DMS153 treated with DMSO at 0.1 percent for 48 hours (cell line): Measurements from ENCODE around the gene MYO6.

ENCODE experiments used
- DNase-seq: peaks from one replicate; lab custom pipeline; 2025; ENCODE audit not compliant: unreplicated experiment; lab: John Stamatoyannopoulos, UW

The MYO6 gene

GRCh38 chr6:75762063-75762462 lies 13.0 kb downstream of the MYO6 start:
- no peak for DNase-seq

DNA sequence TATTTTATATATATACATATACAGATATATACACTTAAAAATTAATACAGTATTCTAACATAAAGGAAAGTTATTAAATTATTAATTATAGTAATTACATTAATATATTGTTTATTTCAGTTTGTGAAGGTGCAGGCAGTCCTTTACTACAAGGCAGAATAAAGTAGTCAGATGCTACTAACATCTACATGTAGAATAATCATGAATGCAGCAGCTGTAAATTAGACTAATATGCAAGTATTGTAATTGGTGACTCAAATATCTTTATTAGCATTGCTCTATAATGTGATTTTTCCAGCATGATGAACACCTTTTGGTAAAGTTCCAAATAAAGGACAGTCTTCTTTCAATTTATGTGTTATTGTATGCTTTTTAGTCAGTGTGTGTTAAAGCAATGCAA lies 17.3 kb downstream of the MYO6 start:
- DNase-seq = no peak

DNA sequence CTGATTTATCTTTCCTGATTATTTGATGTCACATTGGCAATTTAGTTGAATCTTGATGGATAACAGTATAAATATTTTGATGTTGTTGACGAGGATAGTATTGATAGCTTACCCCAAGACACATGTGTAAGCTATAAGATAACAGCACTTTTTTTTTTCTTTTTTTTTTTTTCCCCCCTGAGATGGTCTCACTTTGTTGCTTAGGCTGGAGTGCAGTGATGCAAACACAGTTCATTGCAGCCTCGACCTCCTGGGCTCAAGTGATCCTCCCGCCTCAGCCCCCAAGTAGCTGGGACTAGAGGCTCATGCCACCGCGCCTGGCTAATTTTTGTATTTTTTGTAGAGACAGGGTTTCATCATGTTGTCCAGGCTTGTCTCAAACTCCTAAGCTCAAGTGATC lies 21.8 kb downstream of the MYO6 start:
- DNase-seq = no peak

- DNase-seq = peak; percentile 10
These were observed 26.2 kb downstream of the MYO6 start for GRCh38 chr6:75775219-75775618.

DNA sequence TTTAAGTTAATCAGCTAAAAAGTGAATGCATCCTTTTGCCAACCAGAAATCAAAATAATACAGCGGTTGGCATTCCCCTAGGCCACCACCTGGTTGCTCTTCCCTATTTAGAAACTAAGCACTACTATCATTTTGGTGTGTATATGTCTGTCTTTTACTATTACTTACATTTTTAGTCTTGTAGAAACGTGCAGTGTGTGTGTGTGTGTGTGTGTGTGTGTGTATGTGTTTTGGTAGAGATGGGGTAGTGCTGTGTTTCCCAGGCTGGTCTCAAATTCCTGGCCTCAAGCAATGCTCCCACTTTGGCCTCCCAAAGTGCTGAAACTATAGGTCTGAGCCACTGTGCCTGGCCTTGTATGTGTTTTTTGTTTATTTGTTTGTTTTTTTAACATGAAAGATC lies 27.4 kb downstream of the MYO6 start:
- no peak for DNase-seq

DNA sequence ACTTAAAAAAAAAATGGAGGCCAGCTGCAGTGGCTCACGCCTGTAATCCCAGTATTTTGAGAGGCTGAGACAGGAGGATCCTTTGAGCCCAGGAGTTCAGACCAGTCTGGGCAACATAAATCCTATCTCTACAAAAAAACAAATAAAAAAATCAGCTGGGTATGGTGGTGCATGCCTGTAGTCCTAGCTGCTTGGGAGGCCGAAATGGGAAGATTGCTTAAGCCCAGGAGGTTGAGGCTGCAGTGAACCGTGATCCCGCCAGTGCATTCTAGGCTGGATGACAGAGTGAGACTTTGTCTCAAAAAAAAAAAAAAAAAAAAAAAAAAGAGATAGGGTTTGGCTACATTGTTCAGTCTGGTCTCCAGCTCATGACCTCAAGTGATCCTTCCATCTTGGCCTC lies 29.7 kb downstream of the MYO6 start:
- no peak for DNase-seq

GRCh38 chr6:75786152-75786551 lies 37.1 kb downstream of the MYO6 start:
- DNase-seq = no peak

DNA sequence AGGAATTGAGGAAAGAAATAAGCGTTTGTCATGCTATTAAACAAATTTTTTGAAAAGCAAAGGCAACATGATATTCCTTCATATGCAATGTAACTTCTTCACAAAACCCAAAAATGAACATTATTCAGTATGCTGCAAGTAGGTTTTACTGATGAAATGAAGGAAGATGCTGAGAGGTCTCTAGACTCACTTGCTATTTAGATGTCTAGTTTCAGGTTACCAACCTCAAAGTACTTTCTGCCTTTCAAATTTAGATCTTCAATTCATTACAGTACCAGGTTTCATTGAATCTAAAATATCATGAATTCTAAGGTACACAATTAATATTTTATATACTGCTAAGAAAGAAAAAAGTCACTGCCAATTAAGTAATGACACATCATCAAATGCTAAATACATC lies 39.9 kb downstream of the MYO6 start:
- no peak for DNase-seq

- DNase-seq = no peak
These were observed 42.8 kb downstream of the MYO6 start for GRCh38 chr6:75791881-75792280.

GRCh38 chr6:75794351-75794846 lies 45.4 kb downstream of the MYO6 start:
- no peak for DNase-seq

- no peak for DNase-seq
These were observed 46.1 kb downstream of the MYO6 start for GRCh38 chr6:75794954-75795739.

DNA sequence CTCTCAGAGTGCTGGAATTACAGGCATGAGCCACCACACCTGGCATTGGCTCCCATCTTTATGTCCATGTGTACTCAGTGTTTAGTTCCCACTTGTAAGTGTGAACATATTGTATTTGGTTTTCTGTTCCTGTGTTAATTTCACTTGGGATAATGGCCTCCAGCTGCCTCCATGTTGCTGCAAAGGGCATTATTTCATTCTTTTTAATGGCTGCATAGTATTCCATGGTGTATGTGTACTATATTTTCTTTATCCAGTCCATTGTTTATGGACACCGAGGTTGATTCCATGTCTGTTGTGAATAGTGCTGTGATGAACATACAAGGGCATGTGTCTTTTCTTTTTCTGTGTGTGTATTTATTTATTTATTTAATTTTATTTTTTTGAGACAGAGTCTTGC lies 47.7 kb downstream of the MYO6 start:
- DNase-seq = no peak

GRCh38 chr6:75800133-75800532 lies 51.1 kb downstream of the MYO6 start:
- no peak for DNase-seq

GRCh38 chr6:75800708-75801505 lies 51.9 kb downstream of the MYO6 start:
- DNase-seq = no peak

DNA sequence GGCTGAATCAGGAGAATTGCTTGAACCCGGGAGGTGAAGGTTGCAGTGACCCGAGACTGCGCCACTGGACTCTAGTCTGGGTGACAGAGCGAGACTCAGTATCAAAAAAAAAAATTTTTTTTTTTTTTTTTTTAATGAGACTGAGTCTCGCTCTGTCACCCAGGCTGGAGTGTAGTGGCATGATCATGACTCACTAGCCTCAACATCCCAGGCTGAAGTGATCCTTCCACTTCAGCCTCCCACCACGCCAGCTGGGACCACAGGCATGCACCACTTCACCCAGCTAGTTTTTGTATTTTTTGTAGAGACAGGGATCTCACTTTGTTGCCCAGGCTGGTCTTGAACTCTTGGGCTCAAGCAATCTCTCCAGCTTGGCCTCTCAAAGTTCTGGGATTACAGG lies 53.3 kb downstream of the MYO6 start:
- DNase-seq = no peak

DNA sequence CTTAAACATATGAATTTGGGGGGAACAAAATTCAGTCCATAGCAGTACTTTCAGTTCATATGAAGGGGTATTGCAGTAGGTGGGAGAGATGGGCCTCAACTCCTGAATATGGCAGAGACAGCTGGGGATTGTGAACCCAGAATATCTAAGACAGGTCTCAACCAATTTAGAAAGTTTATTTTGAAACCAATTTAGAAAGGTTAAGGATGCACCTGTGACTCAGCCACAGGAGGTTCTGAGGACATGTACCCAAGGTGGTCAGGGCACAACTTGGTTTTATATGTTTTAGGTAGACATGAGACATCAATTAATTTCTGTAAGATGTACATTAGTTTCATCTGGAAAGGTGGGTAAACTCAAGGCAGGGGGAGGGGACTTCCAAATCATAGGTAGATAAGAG lies 59.5 kb downstream of the MYO6 start:
- no peak for DNase-seq

DNA sequence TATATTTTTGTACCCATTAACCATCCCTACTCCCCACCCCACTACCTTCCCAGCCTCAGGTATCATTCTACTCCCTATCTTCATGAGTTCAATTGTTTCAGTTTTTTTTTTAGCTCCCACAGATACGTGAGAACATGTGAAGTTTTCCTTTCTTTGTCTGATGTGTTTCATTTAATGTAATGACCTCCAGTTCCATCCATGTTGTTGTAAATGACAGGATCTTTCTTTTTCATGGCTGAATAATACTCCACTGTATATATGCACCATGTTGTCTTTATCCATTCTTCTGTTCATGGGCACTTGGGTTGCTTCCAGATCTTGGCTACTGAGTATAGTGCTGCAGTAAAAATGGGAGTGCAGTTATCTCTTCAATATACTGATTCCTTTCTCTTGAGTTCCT lies 63.5 kb downstream of the MYO6 start:
- no peak for DNase-seq

GRCh38 chr6:75813476-75814250 lies 64.6 kb downstream of the MYO6 start:
- DNase-seq = no peak

DNA sequence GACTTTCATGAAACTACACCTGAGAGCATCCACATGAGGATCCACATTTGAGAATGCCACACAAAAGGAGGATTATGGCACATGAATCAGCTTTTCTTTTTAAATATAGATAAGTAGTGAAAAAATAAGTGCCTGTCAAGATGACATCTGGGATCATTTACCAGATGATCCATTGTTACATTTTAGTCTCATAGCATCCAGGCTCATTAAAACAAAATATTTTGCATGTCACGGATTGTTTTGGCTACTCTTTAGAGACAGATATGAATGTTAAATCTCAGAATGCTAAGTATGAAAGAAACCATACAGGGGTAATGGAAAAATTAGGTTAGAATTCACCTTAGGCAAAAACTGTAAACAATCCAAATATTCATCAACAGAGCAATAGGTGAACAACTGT lies 66.7 kb downstream of the MYO6 start:
- DNase-seq = no peak

GRCh38 chr6:75818098-75818855 lies 69.2 kb downstream of the MYO6 start:
- no peak for DNase-seq
